UCSD-AML1 (cell line): ENCODE measurements around the gene SSTR5.

Experiments
- DNase-seq: peaks from one replicate; lab custom pipeline; 2025; ENCODE audit not compliant: unreplicated experiment; lab: John Stamatoyannopoulos, UW

The SSTR5 gene

DNA sequence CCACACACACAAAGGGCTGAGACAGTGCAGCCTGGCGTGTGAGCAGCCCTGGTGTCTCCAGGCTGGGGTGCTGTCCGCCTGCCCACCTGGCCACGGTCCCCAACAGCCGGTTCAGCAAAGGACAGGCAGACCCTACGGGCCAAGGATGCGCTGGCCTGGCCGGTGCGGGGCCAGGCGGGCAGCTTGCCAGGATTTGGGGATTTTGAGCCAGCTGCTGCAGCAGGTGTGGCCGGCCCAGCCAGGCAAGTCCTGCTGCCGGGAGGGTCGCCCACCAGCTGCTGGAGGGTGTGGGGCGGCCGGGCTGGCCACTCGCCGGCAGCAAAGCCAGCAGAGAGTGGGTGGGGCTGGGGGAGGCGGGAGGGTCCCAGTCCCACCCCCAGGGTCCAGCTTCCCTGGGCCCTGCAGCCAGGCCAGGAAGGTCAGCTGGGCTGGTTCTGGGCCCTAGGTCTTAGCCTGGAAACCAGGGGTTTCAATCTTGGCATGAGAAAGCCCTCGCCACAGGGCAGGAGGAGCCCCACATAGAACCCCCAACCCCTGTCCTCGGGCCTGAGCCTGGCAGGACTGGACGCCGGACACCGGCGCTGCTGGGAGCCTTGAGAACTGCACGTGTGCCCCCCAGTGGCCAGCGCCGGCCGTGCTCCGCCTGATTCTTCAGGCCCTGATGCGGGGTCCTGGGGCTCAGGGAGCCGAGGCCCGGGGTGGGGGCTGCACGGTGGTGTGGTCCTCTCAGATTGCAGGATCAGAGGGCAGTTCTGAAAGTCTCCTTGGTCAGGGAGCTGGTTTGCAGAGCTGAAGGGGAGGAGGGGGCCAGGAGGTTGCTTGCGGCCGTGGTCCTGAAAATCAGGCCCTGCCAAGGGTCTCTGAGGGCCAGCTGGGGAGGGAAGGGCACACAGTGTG lies 17.6 kb upstream of the SSTR5 start:
- peak; percentile 36 for DNase-seq

DNA sequence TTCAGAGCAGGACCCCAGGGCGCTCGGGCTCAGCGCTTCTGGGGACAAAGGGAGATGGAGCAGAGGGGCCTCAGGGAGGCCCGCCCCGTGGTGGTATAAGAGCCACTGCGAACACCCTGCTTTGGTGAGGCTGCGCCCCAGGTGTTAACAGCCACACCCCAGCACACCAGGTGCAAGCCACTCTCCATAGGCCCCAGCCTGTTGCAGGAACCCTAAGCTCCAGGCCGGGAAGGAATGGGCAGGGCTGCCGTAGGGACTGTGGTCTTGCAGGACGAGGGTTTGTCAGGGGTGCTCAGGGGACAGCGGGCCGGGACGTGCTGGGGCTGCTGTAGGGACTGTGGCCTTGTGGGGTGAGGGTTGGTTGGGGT lies 17.0 kb upstream of the SSTR5 start:
- DNase-seq, result no peak

DNA sequence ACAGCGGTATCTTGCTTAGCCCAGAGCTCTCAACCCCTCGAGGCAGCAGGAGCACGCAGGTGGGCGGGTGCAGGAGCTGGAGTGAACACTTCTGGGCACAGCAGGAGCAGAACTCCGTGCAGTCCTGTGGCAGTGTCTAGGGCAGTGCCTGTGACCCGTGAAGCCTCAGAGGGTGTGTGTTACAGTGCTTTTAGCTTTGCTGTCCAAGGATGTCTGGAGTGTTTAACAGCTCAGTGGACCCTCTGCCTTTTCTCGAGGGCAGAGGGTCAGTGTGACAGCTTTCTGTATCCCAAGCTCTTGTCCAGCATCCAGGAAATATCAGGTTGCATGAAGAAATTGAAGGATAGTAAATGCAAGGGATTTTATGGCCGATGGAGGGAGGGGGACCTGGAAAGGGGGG lies 16.4 kb upstream of the SSTR5 start:
- DNase-seq, result no peak

DNA sequence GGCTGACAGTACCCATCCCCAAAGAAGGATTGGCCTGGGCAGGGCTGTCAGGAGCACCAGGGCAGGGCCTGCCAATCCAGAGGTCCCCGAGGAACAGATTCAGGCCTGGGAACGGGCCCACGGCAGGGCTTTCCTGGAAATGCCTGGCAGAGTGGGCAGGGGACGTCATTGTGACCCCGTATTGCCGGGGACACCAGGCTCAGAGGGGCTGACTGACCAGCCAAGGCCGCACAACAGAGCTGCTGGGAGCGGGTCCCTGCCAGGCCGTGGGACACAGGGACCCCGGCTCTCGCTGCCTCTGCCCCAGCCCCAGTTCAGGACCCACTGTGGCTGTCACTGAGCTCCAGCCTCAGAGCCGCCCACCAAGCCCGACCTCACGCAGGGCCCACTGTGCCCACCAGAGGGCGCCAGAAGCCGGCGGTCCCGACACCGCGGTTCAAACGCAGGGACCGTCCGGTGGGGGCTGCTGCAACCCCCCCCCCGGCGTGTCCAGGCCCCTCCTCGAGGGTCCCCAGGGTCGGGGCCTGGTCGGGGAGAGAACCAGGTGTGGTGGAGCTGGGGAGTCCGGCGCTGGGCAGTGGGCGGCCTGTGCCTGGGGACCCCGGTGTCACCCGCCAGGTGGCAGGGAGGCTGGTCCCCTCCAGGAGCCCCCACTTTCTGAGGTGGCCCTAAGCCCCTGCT lies 15.2 kb upstream of the SSTR5 start:
- peak; percentile 41 for DNase-seq

DNA sequence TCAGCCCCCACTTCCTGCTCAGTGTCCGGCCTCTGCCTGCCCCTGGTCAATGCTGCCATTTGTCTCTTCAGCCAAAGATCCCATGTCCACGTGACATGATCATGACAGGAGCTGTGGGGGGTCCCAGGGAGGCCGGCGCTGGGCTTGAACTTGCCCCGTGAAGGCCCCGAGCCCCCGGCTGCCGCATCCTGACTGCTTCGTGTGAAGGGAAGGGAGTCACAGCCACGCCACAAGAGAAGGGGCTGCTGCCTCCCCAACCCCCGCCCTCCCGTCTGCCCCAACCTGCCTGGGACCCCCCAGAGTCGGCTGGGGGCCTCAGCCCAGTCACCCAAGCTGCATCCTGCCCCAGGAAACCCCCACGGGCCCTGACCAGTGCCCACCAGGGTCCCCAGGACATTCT lies 14.3 kb upstream of the SSTR5 start:
- DNase-seq, result no peak

DNA sequence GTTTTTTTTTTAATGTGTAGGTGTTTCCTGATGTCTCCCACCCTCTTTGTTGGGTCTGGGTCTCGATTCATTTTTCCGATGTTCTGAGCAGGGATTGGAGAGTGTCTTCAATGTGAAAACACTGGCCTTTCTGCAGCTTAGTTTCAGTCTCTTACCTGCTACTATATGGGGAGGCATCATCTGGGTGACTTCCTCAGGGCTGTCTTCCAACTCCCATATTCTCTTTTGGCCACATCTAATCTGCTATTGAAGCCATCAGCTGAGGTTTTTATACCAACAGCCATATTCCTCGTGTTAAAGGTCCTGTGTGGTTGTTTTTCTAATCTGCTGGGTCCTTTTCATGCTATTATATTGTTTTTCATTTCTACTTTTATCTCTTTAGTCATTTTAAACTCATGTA lies 13.2 kb upstream of the SSTR5 start:
- no peak for DNase-seq

DNA sequence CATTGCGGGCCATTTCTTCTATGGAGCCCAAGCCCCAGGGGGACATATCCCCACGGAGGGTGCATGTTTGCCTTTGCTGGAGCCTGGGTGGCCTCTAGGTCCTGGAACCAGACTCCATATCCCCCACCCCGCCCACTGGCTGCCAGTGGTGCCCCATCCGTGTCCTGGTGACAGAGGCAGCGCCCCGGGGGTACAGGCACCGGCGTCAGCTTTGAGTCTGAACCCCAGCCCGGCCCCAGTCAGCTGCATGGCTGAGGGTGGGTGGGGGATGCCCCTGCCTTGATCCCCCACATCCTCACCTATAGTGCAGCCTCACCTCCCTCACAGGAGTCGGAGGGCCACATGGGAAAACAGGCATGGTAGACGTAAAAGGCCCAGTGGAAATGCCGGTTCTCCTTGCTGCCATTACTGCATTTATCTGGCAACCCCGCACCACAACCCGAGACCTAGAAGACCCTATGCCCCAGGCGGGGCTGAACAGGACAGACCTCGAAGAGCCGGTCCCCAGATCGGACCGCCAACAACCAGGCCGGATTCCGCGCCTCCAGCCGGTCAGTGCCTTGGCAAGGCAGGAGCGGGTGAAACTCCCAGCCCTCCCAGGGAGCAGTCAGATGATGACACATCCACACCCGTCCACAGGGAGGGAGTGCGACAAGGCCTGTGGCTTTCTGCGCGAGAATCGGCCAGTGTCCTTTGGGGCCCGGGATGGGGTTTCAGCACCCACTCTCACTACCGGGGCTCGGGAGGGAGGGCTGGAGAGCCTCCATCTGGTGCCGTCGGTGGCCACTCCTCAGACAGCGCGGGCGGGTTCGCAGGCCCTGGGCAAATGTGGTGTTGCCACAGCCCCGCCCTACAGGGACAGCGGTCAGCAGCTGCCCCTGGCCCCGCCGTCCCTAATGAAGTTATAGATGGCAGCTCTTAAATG lies 11.9 kb upstream of the SSTR5 start:
- no peak for DNase-seq

DNA sequence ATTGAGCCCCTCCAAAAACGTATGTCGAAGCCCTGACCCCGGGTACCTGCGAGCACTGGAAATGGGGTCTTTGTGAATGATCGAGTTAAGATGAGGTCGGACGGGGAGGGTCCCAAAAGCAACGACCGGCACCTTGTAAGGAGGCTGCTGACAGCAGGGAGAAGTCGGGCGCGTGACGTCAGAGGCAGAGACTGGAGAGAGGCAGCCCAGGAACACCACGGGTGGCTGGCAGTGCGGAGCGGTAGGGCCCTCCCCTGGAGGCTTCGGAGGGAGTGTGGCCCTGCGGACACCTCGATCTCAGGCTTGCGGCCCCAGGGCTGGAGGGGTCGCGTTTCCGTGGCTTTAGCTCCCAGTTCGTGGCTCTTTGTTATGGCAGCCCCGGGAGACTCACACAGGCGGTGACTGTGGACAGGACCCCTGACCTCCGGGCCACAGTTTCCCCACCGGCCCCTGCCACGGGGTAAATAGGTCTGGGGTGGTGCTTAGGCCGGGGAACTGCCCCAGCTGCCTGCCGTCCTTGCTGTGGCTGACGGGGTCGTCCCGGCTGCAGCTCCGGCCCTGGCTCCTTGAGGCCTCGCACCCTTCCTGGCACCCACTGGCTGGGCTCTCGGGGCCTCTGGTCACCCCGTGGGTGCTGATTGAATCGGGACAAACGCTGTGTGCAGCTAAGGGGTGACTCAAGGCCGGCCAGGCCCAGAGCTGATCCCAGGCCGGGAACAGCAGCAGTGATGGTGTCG lies 10.6 kb upstream of the SSTR5 start:
- DNase-seq, result no peak

DNA sequence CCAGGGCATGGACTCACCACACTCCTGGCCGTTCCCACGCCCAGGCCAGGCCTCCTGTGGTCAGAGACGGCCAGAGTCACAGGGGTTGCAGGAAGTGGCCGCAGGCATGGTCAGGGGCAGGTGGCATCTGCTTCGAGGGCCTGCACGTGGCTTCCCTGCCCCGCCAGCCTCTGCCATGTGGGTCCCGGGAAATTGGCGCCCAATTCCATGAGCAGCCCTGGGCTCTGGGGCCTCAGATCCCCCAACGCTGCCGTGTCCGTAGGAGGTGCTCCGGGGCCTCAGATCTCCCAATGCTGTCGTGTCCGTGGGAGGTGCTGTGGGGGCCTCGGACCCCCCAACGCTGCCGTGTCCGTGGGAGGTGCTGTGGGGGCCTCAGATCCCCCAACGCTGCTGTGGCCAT lies 9.7 kb upstream of the SSTR5 start:
- DNase-seq, result no peak

DNA sequence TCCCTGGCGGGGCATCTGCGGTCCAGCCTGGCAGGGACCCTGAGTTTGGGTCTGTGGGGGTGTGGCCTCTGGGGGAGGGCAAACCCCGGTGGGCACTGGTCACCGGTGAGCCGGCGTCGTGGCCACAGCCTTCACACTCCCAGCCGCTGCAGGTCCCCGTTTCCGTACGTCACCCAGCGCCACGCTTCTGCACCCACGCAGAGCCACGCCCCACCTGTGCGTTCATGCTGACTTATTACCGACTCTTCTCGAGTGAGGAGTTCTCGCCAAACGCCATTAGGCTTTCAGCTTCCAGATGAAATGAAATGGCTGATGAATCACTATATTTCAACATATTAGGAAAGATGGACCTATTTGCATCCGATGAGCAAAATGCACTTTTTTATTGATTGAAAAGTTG lies 8.8 kb upstream of the SSTR5 start:
- DNase-seq, result no peak

DNA sequence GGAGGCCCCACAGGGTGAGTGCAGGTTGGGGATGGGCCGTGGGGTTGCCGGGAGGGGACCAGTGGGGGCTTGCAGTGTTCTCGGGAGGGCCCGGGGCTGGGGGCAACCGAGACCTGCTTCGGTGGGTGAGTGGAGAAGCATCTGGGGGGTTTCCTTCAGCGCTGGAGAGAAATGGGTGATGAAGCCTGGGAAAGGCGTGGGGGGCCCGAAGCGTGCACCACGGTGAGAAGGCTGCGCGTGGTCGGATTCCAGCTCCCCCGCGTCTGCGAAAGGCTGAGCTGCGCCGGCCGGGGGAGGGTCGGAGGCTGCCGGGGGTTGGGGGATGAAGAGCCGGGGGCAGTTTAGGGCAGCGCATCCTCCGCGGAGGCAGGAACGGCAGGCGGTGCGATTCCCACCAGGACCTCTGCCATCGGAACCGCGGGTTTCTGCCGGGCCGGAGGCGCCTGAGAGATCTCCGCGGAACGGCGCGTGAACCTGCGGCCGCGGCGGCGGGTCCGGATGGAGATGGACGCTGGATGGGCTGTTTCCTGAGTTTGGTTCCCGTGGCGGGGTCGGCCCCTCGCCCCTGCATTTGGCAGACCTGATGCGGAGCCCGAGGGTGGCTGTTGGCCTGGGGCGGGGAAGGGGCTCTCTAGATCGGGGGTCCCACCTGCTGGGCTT lies 6.9 kb upstream of the SSTR5 start:
- DNase-seq, result no peak

DNA sequence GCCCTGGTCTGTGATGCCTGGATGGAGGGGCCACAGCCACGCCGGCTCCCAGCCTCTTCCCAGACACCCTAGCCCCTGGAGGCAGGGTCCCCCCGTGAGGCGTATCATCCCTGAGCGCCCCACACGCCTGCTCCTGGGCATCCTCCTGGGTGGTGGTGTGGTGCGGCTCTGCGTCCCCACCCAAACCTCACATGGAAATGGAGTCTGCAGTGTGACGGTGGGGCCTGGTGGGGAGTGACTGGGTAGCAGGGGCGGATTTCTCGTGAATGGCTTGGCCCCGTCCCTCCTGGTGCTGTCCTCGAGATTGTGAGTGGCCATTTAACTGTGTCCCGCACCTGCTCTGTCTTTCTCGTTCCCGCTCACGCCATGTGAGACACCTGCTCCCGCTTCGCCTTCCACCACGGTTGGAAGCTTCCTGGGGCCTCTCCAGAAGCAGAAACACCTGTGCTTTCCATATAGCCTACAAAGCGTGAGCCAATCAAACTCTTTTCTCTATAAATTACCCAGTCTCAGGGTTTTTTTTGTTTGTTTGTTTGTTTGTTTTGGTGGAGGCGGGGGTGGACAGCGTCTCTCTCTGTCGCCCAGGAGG lies 5.9 kb upstream of the SSTR5 start:
- DNase-seq, result no peak

DNA sequence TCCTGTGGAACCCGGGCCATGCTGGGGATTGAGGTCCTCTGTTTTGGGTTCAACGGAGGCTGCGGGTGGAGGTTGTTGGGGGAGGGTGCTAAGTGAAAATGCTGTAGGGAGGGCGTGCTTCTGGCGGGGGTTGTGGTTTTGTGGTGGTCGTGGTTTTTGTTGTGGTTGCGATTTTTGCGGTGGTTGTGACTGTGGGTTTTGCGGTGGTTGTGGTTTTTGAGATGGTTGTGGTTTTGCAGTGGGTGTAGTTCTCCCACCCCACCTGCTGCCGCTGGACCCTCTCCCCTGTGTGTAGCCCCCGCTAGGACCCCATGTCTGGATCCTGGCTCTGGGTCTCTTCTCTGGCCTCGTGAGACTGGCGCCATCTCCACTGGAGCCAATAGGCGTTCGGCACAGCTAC lies 4.9 kb upstream of the SSTR5 start:
- DNase-seq, result no peak

DNA sequence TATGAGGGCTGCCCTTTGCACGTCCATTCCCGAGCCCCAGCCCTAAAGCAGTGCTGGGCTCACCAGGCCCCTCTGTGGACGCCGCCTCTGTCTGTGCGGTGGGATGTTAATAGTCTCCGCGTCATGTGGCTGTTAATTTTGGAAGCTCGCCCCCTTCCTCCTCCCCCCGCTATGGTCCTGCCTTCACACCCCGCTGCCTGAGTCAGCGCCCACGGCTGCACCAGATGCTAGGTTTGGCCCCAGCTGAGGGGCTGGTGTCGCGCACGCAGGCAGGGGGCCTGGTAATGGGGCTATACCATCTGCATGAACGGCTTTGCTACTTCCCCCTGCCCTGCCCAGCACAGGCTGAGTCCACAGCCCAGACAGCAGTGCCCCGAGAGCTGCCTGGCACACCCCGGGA lies 4.1 kb upstream of the SSTR5 start:
- no peak for DNase-seq

DNA sequence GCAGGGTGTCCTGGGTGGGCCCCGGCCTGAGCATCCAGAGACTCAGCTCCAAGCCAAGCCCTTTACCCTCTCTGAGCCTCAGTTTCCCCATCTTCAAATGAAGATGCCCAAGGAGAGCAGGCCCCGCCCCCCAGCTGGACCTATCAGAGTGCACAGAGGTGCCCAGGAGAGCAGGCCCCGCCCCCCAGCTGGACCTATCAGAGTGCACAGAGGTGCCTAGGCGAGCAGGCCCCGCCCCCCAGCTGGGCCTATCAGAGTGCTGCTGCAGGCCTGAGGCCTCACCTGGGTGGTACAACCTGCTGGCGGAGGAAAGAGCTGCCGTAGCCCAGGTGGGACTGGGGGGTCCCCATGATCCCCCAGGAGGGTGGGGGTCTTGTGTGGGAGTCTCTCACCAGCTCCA lies 3.4 kb upstream of the SSTR5 start:
- no peak for DNase-seq

DNA sequence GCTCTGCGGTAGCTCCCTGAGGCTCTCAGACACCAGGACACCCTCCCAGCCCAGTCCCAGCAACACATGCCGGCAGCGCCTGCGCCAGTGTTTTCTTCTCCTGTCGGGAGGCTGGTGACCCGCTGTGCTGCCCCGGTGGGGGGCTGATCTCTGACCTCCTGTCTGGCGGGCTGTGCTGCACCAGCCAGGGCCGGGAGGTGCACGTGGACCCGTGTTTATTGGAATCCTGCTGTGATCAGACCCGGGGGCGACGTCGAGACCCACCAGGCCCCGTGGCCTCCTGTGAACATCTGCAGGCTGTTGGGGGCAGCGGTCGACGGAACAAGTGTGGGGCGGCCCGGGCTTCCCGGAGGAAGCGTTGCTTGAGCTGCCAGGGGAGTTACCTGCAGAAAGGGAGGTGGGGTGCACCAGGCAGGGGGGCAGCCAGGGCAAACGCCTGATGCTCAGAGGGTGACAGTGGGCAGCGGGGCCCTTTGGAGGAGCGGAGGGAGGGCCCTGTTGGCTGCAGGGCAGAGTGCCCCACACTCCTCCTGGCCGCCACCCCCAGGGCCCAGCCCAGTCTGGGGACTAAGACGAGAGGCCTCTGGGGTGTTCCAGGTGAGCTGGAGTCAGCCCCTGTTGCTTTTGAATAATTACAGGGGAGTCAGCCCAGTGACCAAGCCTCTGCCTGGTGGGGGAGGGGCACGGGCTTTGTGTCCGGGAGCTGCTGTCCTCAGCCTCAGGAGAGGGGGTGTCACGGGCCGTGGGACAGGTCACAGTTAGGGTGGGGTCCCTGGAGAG lies 2.3 kb upstream of the SSTR5 start:
- DNase-seq, result no peak

DNA sequence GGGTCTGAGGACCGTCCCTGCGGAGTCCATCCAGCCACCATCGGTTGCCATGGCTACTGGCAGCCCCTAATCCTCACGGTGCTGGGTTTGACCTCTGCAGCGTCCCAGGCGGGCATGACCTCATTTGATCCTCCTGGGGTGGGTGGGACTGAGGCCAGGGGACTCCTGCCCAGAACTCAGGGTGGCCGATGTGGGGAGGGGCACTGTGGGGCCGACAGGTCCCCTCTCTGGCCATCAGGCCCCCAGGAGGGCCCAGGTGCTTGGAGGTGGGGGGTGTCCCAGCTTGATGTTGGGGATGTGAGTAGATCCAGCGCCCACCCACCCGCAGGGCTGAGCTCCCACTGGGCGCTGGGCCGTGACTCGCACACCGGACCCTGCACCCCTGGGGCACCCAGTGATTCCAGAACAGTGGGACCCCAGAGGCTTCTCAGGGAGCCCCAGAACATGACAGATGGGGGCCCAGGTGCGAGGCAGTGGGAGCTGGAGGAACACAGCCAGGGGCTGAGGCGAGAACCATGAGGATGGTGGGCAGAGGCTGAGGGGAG lies 1.6 kb upstream of the SSTR5 start:
- DNase-seq, result no peak

DNA sequence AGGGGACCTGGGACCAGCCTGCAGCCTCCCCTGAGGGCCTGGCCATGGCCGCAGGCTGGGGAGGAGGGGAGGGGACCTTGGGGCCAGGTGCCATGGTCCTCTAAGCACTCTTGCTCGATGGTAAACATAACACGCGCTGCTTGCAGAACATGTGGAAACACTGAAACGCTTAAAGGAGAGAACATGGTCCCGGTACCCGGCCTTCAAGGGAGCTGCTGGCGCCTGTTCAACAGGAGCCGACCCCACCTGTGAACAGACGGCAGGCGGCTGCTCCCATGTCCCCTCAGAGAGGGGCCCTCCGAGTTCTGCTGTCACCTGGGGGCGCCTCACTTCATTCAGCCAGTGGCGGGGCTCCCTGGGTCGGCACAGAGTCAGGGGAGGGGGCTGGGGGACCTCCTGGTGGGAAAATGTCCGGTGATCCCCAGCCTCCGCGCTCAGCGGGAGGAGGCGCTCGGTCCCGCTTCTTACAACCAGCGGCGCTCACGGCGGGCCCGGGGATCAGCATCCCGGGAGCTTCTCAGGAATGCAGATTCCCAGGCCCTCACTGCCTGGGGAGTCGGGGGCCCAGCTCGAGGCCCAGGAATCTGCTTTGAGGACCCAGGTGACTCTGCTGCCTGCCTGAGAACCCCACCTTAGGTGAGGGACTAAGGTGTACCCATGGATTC lies 854 bp upstream of the SSTR5 start:
- DNase-seq, result no peak

DNA sequence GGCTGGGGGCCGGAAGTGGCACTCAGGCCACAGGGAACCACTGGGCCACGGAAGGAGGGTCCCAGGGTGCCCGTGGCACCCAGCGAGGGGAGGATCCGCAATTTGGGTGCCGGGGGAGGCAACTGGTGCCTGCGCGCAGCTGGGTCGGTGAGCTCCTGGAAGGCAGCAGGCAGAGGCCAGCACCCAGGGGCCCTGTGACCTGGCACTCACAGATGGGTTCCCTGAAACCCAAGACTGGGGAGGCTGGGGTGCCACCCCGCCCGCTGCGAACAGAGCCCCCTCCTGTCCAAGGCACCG lies 663 bp downstream of the SSTR5 start:
- no peak for DNase-seq
